ENCODE data around the gene EPAS1. TPM values are rescaled to one million over a fixed set of nuclear protein-coding genes. Genes with fewer than 3 reads are reported as not detected.

Gene EPAS1
- total and polyA plus RNA-seq, 9 of the 15 experiments (the other 6 are each of a cell fraction or from before 2014, with no cell fraction given): 0.25 to 11.2 (median 4.1) TPM

- no peak for TF ChIP-seq ZNF318 (IDR thresholded peaks at IDR 0.05; ENCODE audit: borderline replicate concordance in 1 of 2, low read depth in 1 of 2)
- TF ChIP-seq ZNF707 (CRISPR knock-in tag; conservative IDR thresholded peaks at IDR 0.05): no peak
- no peak for TF ChIP-seq FOXK1 (CRISPR knock-in tag; IDR thresholded peaks at IDR 0.05; ENCODE audit: borderline replicate concordance)
- TF ChIP-seq YY1 (IDR thresholded peaks at IDR 0.05; ENCODE audit: borderline replicate concordance in 1 of 3, control insufficient read depth in 1 of 3, extremely low read depth in 1 of 3, insufficient read depth in 3 of 3, insufficient read length in 1 of 3, insufficient replicate concordance in 2 of 3, low read depth in 1 of 3, low read length in 2 of 3): no peak
- TF ChIP-seq MNT (conservative IDR thresholded peaks at IDR 0.05): no peak
- TF ChIP-seq ZNF79 (CRISPR knock-in tag; IDR thresholded peaks at IDR 0.05; ENCODE audit: low read depth): no peak
- no peak for TF ChIP-seq RUNX1 (IDR thresholded peaks at IDR 0.05; ENCODE audit: low read depth)
Observed at GRCh38 chr2:46304635-46305034, 7.4 kb downstream of the EPAS1 start (continued).
